ENCODE data around the gene GINS2. TPM values are rescaled to one million over a fixed set of nuclear protein-coding genes. Genes with fewer than 3 reads are reported as not detected.

The GINS2 gene
- total RNA-seq, 1 experiment from 2014 or later = 53.3 TPM

- Histone ChIP-seq H3K4me2 (ENCODE audit: low read length) (no peak overlapping the region), H3K9ac (ENCODE audit: low read length) (no peak overlapping the region), H3K9me3 (ENCODE audit: control insufficient read depth in 1 of 2, insufficient read depth in 1 of 2, low read depth in 1 of 2, low read length in 2 of 2) (no peaks in the 10 kb centered on the region), H3K79me2 (ENCODE audit: insufficient read depth, low read length) (peaks cover 49% of the 10 kb centered on the region), H3K9me2 (ENCODE audit: insufficient read depth) (no peaks in the 10 kb centered on the region), H3K27me3 (ENCODE audit: insufficient read depth, low read length) (no peaks in the 10 kb centered on the region), H3K36me3 (ENCODE audit: control insufficient read depth in 1 of 2, insufficient read depth in 2 of 2, low read length in 2 of 2) (peaks cover 32 to 47% of the 10 kb centered on the region in 2 experiments), H3K4me1 (ENCODE audit: control insufficient read depth in 1 of 2, insufficient read depth in 2 of 2, low read length in 2 of 2) (peaks cover 3 to 5% of the 10 kb centered on the region in 2 experiments; a peak in 3 of 4 replicates), H2AFZ (ENCODE audit: low read depth, low read length, poor library complexity, severe bottlenecking) (no peak overlapping the region), H4K20me1 (ENCODE audit: insufficient read depth) (no peaks in the 10 kb centered on the region; the same call in 1 of the 2 replicates), H3K4me3 (replicated peaks in 1 of 2; ENCODE audit: low read depth in 1 of 2, low read length in 2 of 2) (no peak overlapping the region), H3K27ac (ENCODE audit: low read depth, low read length) (no peak overlapping the region)
- intact Hi-C loops (cut with micrococcal nuclease) = no loop called here
- RAD21 ChIA-PET (ENCODE audit: low non-redundant PET in 1 of 2, low total read pairs in 2 of 2, uncharacterized antibody in 2 of 2, unreplicated experiment in 2 of 2) = interaction anchor here in 1 of 2 experiments (0.6 kb wide), 1 partner anchor 9 kb away, joined by 3 read pairs; no protein-coding TSS in a partner anchor
- DNase-seq (ENCODE audit: low read depth, low spot score) = no peak
- no TSS peak for BruUV-seq (replicated peaks)
- peak; percentile 10; the same call in 1 of the 2 replicates for ATAC-seq
- POLR2A ChIA-PET = interaction anchor here (0.7 kb wide), 1 partner anchor 26 kb away, joined by 4 read pairs; no protein-coding TSS in a partner anchor
- TF ChIP-seq EGR1 (IDR thresholded peaks at IDR 0.05; ENCODE audit: low read depth) (no peak), CBX3 (IDR thresholded peaks at IDR 0.05; ENCODE audit: low read depth) (no peak), SIN3A (IDR thresholded peaks at IDR 0.05; ENCODE audit: low read depth) (no peak), EZH2phosphoT487 (IDR thresholded peaks at IDR 0.05; ENCODE audit: borderline replicate concordance) (no peak)
- TF ChIP-seq, protein P1, sequence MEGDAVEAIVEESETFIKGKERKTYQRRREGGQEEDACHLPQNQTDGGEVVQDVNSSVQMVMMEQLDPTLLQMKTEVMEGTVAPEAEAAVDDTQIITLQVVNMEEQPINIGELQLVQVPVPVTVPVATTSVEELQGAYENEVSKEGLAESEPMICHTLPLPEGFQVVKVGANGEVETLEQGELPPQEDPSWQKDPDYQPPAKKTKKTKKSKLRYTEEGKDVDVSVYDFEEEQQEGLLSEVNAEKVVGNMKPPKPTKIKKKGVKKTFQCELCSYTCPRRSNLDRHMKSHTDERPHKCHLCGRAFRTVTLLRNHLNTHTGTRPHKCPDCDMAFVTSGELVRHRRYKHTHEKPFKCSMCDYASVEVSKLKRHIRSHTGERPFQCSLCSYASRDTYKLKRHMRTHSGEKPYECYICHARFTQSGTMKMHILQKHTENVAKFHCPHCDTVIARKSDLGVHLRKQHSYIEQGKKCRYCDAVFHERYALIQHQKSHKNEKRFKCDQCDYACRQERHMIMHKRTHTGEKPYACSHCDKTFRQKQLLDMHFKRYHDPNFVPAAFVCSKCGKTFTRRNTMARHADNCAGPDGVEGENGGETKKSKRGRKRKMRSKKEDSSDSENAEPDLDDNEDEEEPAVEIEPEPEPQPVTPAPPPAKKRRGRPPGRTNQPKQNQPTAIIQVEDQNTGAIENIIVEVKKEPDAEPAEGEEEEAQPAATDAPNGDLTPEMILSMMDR (IDR thresholded peaks at IDR 0.05 in 2 of 3, conservative IDR thresholded peaks at IDR 0.05 in 1 of 3; ENCODE audit: borderline replicate concordance in 1 of 3, insufficient read depth in 1 of 3, low read depth in 2 of 3, low read length in 2 of 3) = no peak
- CTCF ChIA-PET = no interaction called here
Observed at GRCh38 chr16:85682516-85682915, 6.2 kb downstream of the GINS2 start.

DNA sequence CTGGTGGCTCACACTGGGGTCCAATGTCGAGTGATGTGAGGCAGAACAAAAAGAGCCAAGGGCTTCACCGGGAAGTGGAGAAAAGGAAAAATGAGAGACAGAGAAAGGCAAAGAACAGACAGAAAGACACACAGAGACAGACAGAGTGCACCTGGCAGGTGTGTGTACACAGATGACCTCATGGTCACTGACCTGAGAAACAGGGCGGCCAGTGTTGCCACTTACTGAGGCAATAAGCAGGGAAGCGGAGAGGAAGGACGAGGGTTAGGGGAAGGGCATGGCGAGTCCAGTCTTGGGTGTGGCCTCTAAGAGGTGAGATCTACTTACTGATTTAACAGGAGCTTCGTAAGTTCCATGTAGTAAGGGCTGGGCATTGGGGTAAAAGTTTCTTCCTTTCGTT, 7.5 kb downstream of the GINS2 start:
- Histone ChIP-seq H3K27ac (ENCODE audit: low read depth, low read length) (no peak overlapping the region), H3K27me3 (ENCODE audit: insufficient read depth, low read length) (no peaks in the 10 kb centered on the region), H3K79me2 (ENCODE audit: insufficient read depth, low read length) (peaks cover 37% of the 10 kb centered on the region), H4K20me1 (ENCODE audit: insufficient read depth) (no peaks in the 10 kb centered on the region; the same call in 1 of the 2 replicates), H2AFZ (ENCODE audit: low read depth, low read length, poor library complexity, severe bottlenecking) (no peak overlapping the region), H3K4me3 (replicated peaks in 1 of 2; ENCODE audit: low read depth in 1 of 2, low read length in 2 of 2) (no peak overlapping the region), H3K36me3 (ENCODE audit: control insufficient read depth in 1 of 2, insufficient read depth in 2 of 2, low read length in 2 of 2) (peaks cover 34 to 46% of the 10 kb centered on the region in 2 experiments), H3K9me3 (ENCODE audit: control insufficient read depth in 1 of 2, insufficient read depth in 1 of 2, low read depth in 1 of 2, low read length in 2 of 2) (no peaks in the 10 kb centered on the region), H3K4me1 (ENCODE audit: control insufficient read depth in 1 of 2, insufficient read depth in 2 of 2, low read length in 2 of 2) (no peaks in the 10 kb centered on the region), H3K9me2 (ENCODE audit: insufficient read depth) (no peaks in the 10 kb centered on the region), H3K9ac (ENCODE audit: low read length) (no peak overlapping the region), H3K4me2 (ENCODE audit: low read length) (no peak overlapping the region)
- CTCF ChIA-PET = interaction anchor here (0.6 kb wide), 1 partner anchor 69 kb away, joined by 3 read pairs; no protein-coding TSS in a partner anchor
- no peak for DNase-seq (ENCODE audit: low read depth, low spot score)
- BruUV-seq (replicated peaks) = no TSS peak
- intact Hi-C loops (cut with micrococcal nuclease) = no loop called here
- no peak for TF ChIP-seq SIN3A (IDR thresholded peaks at IDR 0.05; ENCODE audit: low read depth)
- TF ChIP-seq EZH2phosphoT487 (IDR thresholded peaks at IDR 0.05; ENCODE audit: borderline replicate concordance) = no peak
- no peak for TF ChIP-seq RAD21 (IDR thresholded peaks at IDR 0.05; ENCODE audit: low read depth)
- POLR2A ChIA-PET = no interaction called here
- RAD21 ChIA-PET (ENCODE audit: low non-redundant PET in 1 of 2, low total read pairs in 2 of 2, uncharacterized antibody in 2 of 2, unreplicated experiment in 2 of 2) = no interaction called here
- no peak for ATAC-seq
